RWPE2 (cell line): ENCODE results near the gene RTTN.
A peak's percentile ranks its signal among the peaks of the same experiment; 100 is the strongest.

Experiments used
- ATAC-seq: fragments of 200-7000 bp; cut with Tn5 transposase; 3 replicates; pipeline ENCODE4 v1.9.1; 2021; ENCODE audit warnings: low read depth
- DNase-seq: peaks from one replicate; pipeline ENCODE4 v3.0.0-alpha.2; 2020; ENCODE audit warnings: low spot score
- H3K27ac ChIP-seq: fragments of 450-650 bp; 2 replicates; pipeline ENCODE4 v1.5.1; 2017; ENCODE audit warnings: mild to moderate bottlenecking; ENCODE audit not compliant: poor library complexity, severe bottlenecking
- H3K27me3 ChIP-seq: fragments of 250-450 bp; sonication (Bioruptor Pico); 2 replicates; pipeline ENCODE4 v1.5.1; 2021; ENCODE audit warnings: mild to moderate bottlenecking, moderate library complexity; ENCODE audit not compliant: insufficient read depth, poor library complexity, severe bottlenecking
- H3K36me3 ChIP-seq: fragments of 250-450 bp; sonication (Bioruptor Pico); 2 replicates; pipeline ENCODE4 v1.5.1; 2020; ENCODE audit warnings: low read depth, mild to moderate bottlenecking, moderate library complexity
- H3K4me1 ChIP-seq: fragments of 250-450 bp; sonication (Bioruptor Pico); 2 replicates; pipeline ENCODE4 v1.5.1; 2021; ENCODE audit warnings: mild to moderate bottlenecking, moderate library complexity; ENCODE audit not compliant: insufficient read depth, poor library complexity, severe bottlenecking
- H3K4me3 ChIP-seq: fragments of 250-450 bp; sonication (Bioruptor Pico); 2 replicates; pipeline ENCODE4 v1.5.1; 2021; ENCODE audit warnings: mild to moderate bottlenecking, moderate library complexity; ENCODE audit not compliant: severe bottlenecking
- H3K9me3 ChIP-seq: fragments of 250-450 bp; sonication (Bioruptor Pico); 2 replicates; pipeline ENCODE4 v1.5.1; 2021; ENCODE audit warnings: mild to moderate bottlenecking, moderate library complexity; ENCODE audit not compliant: severe bottlenecking
- TF ChIP-seq, protein P1 (sequence below): fragments of 450-650 bp; IDR thresholded peaks from one replicate; pipeline ENCODE4 v1.5.1; 2017; ENCODE audit warnings: mild to moderate bottlenecking, moderate library complexity; ENCODE audit not compliant: poor library complexity, severe bottlenecking

Gene RTTN

DNA sequence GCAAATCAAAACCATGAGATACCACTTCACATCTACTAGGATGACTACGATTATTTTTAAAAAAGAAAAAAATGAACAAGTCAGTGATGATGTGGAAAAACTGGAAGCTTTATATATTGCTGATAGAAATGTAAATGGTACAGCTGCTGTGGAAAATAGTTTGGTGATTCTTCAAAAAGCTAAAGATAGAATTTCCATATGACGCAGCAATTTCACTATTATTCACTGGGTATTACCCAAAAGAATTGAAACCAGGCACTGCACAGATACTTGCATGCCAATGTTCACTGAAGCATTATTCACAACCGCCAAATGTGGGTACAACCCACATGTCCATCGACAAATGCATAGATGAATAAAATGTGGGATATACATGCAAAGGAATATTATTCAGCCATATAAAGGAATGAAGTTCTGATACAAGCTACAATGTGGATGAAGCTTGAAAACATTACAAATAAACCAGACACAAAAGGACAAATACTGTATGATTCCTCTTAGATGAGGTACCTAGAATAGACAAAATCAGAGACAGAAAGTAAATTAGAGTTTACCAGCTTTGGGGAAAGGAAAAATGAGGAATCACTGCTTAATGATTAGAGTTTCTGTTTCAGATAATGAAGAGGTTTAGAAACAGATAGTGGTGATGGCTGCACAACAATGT, 11.1 kb downstream of the RTTN start:
- H3K36me3 ChIP-seq, result peaks cover 91% of the 10 kb centered on the region
- no peaks in the 10 kb centered on the region for H3K4me1 ChIP-seq
- H3K4me3 ChIP-seq, result no peak overlapping the region
- DNase-seq (no peak), ATAC-seq (no peak)
- H3K27me3 ChIP-seq, result no peaks in the 10 kb centered on the region
- no peak overlapping the region for H3K27ac ChIP-seq
- TF ChIP-seq, protein P1, sequence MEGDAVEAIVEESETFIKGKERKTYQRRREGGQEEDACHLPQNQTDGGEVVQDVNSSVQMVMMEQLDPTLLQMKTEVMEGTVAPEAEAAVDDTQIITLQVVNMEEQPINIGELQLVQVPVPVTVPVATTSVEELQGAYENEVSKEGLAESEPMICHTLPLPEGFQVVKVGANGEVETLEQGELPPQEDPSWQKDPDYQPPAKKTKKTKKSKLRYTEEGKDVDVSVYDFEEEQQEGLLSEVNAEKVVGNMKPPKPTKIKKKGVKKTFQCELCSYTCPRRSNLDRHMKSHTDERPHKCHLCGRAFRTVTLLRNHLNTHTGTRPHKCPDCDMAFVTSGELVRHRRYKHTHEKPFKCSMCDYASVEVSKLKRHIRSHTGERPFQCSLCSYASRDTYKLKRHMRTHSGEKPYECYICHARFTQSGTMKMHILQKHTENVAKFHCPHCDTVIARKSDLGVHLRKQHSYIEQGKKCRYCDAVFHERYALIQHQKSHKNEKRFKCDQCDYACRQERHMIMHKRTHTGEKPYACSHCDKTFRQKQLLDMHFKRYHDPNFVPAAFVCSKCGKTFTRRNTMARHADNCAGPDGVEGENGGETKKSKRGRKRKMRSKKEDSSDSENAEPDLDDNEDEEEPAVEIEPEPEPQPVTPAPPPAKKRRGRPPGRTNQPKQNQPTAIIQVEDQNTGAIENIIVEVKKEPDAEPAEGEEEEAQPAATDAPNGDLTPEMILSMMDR, result no peak
- H3K9me3 ChIP-seq, result no peaks in the 10 kb centered on the region

DNA sequence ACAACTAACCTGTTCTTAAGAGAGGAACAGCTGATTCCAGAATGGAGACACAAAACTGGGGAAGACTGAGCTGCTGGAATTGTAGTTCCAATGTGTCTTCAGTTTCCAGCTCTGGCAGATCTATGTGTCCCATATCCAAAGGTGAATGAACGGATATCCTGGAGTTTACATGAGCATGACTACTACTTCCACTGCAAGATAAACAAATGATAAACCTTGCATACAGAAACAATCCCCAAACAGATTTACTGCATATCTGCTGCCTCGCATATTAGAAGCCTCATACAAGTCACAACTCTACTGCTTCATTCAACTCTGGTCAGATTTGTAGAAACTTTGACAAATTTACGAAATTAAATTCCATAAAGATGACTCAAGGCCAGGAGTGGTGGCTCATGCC, 15.0 kb downstream of the RTTN start:
- Histone ChIP-seq H3K27ac (no peak overlapping the region), H3K36me3 (peaks cover 88% of the 10 kb centered on the region), H3K9me3 (no peaks in the 10 kb centered on the region), H3K27me3 (no peaks in the 10 kb centered on the region), H3K4me1 (no peaks in the 10 kb centered on the region), H3K4me3 (no peak overlapping the region)
- no peak for ATAC-seq
- TF ChIP-seq, protein P1, result no peak
- no peak for DNase-seq

DNA sequence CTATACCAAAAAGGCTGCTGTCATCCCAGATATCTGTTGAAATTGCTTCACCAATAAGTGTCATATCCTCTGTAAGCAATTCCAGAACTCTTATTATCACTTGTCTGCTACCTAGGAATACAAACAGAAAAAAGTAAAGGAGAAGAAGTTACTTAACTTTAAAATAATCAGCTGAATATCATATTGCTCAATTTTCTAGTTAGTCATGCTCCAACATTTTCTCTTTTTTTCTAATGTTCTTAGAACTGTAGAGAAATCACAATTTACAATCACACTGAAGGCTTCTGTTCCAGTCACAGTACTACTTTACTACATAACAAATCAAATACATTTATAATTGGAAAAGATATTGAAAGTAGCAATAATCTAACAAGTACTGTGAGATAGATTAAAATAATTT, 17.4 kb downstream of the RTTN start:
- TF ChIP-seq, protein P1, result no peak
- Histone ChIP-seq H3K27ac (no peak overlapping the region), H3K9me3 (no peaks in the 10 kb centered on the region), H3K36me3 (peaks cover 76% of the 10 kb centered on the region), H3K4me3 (no peak overlapping the region), H3K4me1 (no peaks in the 10 kb centered on the region), H3K27me3 (no peaks in the 10 kb centered on the region)
- DNase-seq (no peak), ATAC-seq (no peak)

DNA sequence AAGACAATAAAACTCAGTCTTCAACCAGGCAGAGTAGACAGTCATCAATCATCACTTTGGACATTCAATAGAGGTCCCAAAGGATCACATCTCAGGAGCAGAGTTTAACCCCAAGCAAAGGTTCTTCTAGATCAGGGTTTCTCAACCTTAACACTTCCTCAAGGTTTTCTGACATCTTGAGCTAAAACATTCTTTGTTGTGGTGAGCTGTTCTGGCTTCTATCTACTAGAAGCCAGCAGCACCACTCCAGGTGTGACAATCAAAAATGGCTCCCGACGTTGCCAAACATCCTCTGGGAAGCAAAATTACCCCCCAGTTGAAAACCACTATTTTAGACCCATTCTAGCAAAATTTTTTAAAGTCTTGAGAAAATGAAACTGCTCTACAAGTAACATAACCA, 22.0 kb downstream of the RTTN start:
- H3K36me3 ChIP-seq, result peaks cover 53% of the 10 kb centered on the region
- DNase-seq, result no peak
- H3K27ac ChIP-seq, result no peak overlapping the region
- peaks cover 18% of the 10 kb centered on the region for H3K4me1 ChIP-seq
- H3K4me3 ChIP-seq, result no peak overlapping the region
- no peak for ATAC-seq
- H3K27me3 ChIP-seq, result no peaks in the 10 kb centered on the region
- H3K9me3 ChIP-seq, result no peaks in the 10 kb centered on the region
- TF ChIP-seq, protein P1, result no peak

DNA sequence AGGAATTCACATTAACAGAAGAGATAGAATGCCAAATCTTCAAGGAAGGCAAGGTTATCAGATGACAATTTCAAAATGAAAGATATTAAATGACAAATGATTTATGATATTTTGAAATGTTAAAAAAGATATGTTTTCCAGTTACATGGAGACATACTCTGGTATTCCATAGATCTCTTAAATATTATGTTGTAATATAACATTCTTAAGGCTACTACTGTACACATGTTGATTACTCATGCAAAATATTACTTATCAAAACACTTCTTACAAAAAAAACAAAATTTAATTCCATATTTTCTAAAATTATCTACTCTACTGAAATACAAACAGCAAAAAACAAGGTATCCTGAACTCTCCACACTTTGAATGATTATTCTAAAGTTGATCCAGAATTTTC, 22.9 kb downstream of the RTTN start:
- Histone ChIP-seq H3K9me3 (no peaks in the 10 kb centered on the region), H3K27me3 (no peaks in the 10 kb centered on the region), H3K36me3 (peaks cover 52% of the 10 kb centered on the region), H3K27ac (no peak overlapping the region), H3K4me3 (no peak overlapping the region), H3K4me1 (peaks cover 18% of the 10 kb centered on the region)
- TF ChIP-seq, protein P1, result no peak
- no peak for DNase-seq
- ATAC-seq, result peak; percentile 59; the same call in 2 of the 3 replicates
